ENCODE results near the gene PNPLA7.

GRCh38 chr9:137531099-137531765 lies 19.0 kb downstream of the PNPLA7 start:
- TF ChIP-seq EZH2 (IDR thresholded peaks at IDR 0.05; ENCODE audit: borderline replicate concordance, low read depth, low read length, severe bottlenecking) (no peak), CTCF (IDR thresholded peaks at IDR 0.05; ENCODE audit: borderline replicate concordance, extremely low read depth, low read length, poor library complexity, severe bottlenecking) (no peak)
